Measurements from ENCODE around the gene TOR4A.

- TF ChIP-seq CTCF (conservative IDR thresholded peaks at IDR 0.05; ENCODE audit: low read depth, low read length) (no peak), EZH2 (IDR thresholded peaks at IDR 0.05; ENCODE audit: low read length, unreplicated experiment) (no peak)
These were observed 8.2 kb upstream of the TOR4A start for GRCh38 chr9:137269231-137269772.
